Liver (tissue), 3 donors: ENCODE measurements around the gene OR51G2.

Experiments used
- JUND ChIP-seq, 2 donors: IDR thresholded peaks; 2 replicates each; pipeline ENCODE4 v1.6.1; 2016; ENCODE audit warnings: antibody characterized with exemption in 2 of 2
- TAF1 ChIP-seq: conservative IDR thresholded peaks from 2 replicates; pipeline ENCODE4 v1.6.1; 2016; ENCODE audit warnings: antibody characterized with exemption, mild to moderate bottlenecking
- TF ChIP-seq, protein P1 (sequence below): fragments of 150-350 bp; IDR thresholded peaks from 2 replicates; pipeline ENCODE4 v1.5.1; 2017; ENCODE audit warnings: improper control_type of control experiment, low read depth, low read length; ENCODE audit not compliant: missing input control
- donor health status: healthy.
- donor health status: healthy.

DNA sequence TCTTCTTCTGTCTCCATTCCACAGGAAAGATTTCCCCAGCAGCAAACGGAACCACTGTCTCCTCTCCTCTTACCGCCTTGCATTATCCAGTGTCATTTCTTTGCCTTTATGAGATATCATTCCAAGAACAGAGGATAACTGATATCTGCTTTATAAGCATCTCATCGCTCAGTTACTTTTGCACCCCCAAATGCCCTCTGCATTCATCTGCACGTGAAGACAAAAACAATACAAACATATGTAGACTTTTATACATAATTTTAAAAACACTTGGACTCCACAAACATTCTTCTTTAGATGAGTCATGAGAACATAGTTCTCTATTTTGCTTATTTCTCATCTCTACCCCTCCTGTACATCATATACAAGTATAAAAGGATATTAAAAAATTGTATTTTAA lies 38.0 kb downstream of the OR51G2 start:
- TF ChIP-seq JUND (IDR thresholded peaks at IDR 0.05) (no peak), TAF1 (no peak)
- TF ChIP-seq, protein P1, sequence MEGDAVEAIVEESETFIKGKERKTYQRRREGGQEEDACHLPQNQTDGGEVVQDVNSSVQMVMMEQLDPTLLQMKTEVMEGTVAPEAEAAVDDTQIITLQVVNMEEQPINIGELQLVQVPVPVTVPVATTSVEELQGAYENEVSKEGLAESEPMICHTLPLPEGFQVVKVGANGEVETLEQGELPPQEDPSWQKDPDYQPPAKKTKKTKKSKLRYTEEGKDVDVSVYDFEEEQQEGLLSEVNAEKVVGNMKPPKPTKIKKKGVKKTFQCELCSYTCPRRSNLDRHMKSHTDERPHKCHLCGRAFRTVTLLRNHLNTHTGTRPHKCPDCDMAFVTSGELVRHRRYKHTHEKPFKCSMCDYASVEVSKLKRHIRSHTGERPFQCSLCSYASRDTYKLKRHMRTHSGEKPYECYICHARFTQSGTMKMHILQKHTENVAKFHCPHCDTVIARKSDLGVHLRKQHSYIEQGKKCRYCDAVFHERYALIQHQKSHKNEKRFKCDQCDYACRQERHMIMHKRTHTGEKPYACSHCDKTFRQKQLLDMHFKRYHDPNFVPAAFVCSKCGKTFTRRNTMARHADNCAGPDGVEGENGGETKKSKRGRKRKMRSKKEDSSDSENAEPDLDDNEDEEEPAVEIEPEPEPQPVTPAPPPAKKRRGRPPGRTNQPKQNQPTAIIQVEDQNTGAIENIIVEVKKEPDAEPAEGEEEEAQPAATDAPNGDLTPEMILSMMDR: no peak
